Lung (tissue), 12 donors: ENCODE measurements around the gene RIC1. TPM values are rescaled to one million over a fixed set of nuclear protein-coding genes. Genes with fewer than 3 reads are reported as not detected.

ENCODE experiments used
- ATAC-seq: fragments of 200-7000 bp; cut with Tn5 transposase; one replicate; pipeline ENCODE4 v1.9.1; 2020; ENCODE audit warnings: moderate number of reproducible peaks; ENCODE audit not compliant: insufficient read depth, low FRiP score
- DNase-seq, 3 donors: peaks; one replicate each; pipeline ENCODE4 v3.0.0-alpha.2; 2013 to 2017
- H3K27ac ChIP-seq, 2 donors: one replicate each; pipeline ENCODE4 v1.5.1; 2013; ENCODE audit warnings: mild to moderate bottlenecking in 2 of 2, moderate library complexity in 2 of 2, control low read depth in 1 of 2, inconsistent platforms in 1 of 2, low read depth in 1 of 2, low read length in 1 of 2
- H3K27me3 ChIP-seq, 3 donors: one replicate each; pipeline ENCODE4 v1.5.1; 2013; ENCODE audit warnings: low read length in 2 of 3; ENCODE audit not compliant: control insufficient read depth in 3 of 3, insufficient read depth in 3 of 3
- H3K36me3 ChIP-seq, 4 donors: one replicate each; pipeline ENCODE4 v1.5.1; 2013; ENCODE audit warnings: low read length in 4 of 4, mild to moderate bottlenecking in 1 of 4, moderate library complexity in 1 of 4; ENCODE audit not compliant: control insufficient read depth in 4 of 4, insufficient read depth in 4 of 4
- H3K4me1 ChIP-seq, 5 donors: one replicate each; pipeline ENCODE4 v1.5.1; 2013; ENCODE audit warnings: low read length in 5 of 5, mild to moderate bottlenecking in 2 of 5, moderate library complexity in 1 of 5; ENCODE audit not compliant: control insufficient read depth in 5 of 5, insufficient read depth in 5 of 5
- H3K4me3 ChIP-seq: one replicate; pipeline ENCODE4 v1.5.1; 2013; ENCODE audit warnings: mild to moderate bottlenecking, control low read depth, moderate library complexity
- H3K9ac ChIP-seq, 2 donors: one replicate each; pipeline ENCODE4 v1.5.1; 2013; ENCODE audit warnings: low read length in 2 of 2, control low read depth in 1 of 2; ENCODE audit not compliant: insufficient read depth in 1 of 2
- H3K9me3 ChIP-seq, 4 donors: one replicate each; pipeline ENCODE4 v1.5.1; 2013; ENCODE audit warnings: low read length in 3 of 4, mild to moderate bottlenecking in 1 of 4, moderate library complexity in 1 of 4; ENCODE audit not compliant: control insufficient read depth in 4 of 4, insufficient read depth in 3 of 4
- whole genome bisulfite sequencing, 2 donors: extraction: QIAGEN DNeasy Blood & Tissue Kit; methylation state at CpG; one replicate each; pipeline ENCODE4 v1.1.7; 2013; 5-methylcytosine and 5-hydroxymethylcytosine counted together
- polyA plus RNA-seq, 2 donors: library from polyadenylated mRNA; stranded (reverse); fragments of 200-250 nt; gene quantifications; one replicate each; pipeline ENCODE4 v1.2.1, GENCODE V29; 2013
- total RNA-seq, 2 donors: library from RNA; depleted of rRNA in 1 of 2; stranded (reverse); fragments of >200 nt in 1 of 2; gene quantifications; one replicate each; pipeline ENCODE4 v1.2.1, GENCODE V29; 2014 to 2021
- TF ChIP-seq, protein P1 (sequence below): IDR thresholded peaks from 2 replicates; pipeline ENCODE4 v1.5.1; 2012; ENCODE audit warnings: mild to moderate bottlenecking; ENCODE audit errors: control extremely low read depth, extremely low read depth
- donor health status: control.
- donor health status: control.
- donor health status: Bipolar disorder and iron deficiency.
- donor health status: healthy.
- donor health status: DM: yes; HTN: yes; CAD: no.

RIC1 gene
- total and polyA plus RNA-seq, 4 donors: 3.5 to 46.0 (median 14.4) TPM

DNA sequence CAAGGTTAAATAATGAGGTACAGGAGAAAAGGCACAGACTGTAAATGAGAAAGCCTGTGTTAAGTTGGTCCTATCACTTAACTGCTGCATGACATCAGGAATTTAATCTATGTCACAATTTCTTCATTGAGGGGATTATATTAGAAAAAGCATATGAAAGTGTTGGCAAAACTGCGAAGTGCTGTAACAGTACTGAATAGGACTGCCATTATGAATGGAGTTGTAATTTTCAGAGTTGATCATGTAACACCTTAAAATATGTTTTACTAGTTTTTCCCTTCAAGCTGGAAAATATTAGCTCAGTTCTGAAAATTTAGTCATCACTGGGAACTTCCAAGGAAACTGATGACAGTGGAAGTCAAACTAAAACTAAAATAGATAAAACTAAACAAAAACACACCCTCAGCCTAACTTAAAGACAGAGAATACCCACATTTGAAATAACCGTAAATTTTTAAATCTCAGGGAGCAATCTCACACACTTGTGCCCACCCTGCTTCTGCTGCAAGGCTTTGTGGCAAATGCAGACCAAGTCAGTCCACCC is 158.9 kb downstream of the RIC1 start:
- no peak overlapping the region for H3K27ac ChIP-seq
- no peak overlapping the region for H3K4me3 ChIP-seq
- H3K27me3 ChIP-seq: no peaks in the 10 kb centered on the region
- peaks cover 0 to 1% (median 0%) of the 10 kb centered on the region in 4 donors for H3K9me3 ChIP-seq
- peaks cover 0 to 13% (median 8%) of the 10 kb centered on the region in 4 donors for H3K36me3 ChIP-seq
- no peak for ATAC-seq
- WGBS, 2 donors: 71 to 88% methylated on average over 2 of the region's 2 CpGs
- TF ChIP-seq, protein P1, sequence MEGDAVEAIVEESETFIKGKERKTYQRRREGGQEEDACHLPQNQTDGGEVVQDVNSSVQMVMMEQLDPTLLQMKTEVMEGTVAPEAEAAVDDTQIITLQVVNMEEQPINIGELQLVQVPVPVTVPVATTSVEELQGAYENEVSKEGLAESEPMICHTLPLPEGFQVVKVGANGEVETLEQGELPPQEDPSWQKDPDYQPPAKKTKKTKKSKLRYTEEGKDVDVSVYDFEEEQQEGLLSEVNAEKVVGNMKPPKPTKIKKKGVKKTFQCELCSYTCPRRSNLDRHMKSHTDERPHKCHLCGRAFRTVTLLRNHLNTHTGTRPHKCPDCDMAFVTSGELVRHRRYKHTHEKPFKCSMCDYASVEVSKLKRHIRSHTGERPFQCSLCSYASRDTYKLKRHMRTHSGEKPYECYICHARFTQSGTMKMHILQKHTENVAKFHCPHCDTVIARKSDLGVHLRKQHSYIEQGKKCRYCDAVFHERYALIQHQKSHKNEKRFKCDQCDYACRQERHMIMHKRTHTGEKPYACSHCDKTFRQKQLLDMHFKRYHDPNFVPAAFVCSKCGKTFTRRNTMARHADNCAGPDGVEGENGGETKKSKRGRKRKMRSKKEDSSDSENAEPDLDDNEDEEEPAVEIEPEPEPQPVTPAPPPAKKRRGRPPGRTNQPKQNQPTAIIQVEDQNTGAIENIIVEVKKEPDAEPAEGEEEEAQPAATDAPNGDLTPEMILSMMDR: no peak
- H3K9ac ChIP-seq: no peak overlapping the region
- H3K4me1 ChIP-seq: peaks cover 0 to 10% (median 0%) of the 10 kb centered on the region in 5 donors
- DNase-seq: no peak

DNA sequence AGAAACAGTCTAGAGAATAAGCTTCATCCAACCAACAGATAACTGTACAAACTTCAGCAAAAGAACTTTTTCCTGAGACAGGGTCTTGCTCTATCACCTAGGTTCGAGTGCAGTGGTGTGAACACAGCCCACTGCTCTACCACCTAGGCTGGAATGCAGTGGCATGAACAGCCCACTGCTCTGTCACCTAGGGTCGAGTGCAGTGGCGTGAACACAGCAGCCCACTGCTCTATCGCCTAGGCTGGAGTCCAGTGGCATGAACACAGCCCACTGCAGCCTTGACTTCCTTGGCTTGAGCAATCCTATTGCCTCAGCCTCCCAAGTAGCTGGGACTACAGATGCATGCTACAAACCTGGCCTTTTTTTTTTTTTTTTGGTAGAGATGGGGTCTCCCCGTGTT is 160.6 kb downstream of the RIC1 start:
- Histone ChIP-seq H3K4me1 (peaks cover 0 to 6% (median 0%) of the 10 kb centered on the region in 5 donors), H3K36me3 (peaks cover 0 to 13% (median 8%) of the 10 kb centered on the region in 4 donors), H3K27me3 (no peaks in the 10 kb centered on the region), H3K4me3 (no peak overlapping the region), H3K9ac (no peak overlapping the region), H3K9me3 (peaks cover 0 to 1% (median 0%) of the 10 kb centered on the region in 4 donors), H3K27ac (no peak overlapping the region)
- ATAC-seq (no peak), DNase-seq (no peak)
- TF ChIP-seq, protein P1: no peak
- WGBS, 2 donors: 83 to 95% methylated on average over 5 of the region's 5 CpGs

DNA sequence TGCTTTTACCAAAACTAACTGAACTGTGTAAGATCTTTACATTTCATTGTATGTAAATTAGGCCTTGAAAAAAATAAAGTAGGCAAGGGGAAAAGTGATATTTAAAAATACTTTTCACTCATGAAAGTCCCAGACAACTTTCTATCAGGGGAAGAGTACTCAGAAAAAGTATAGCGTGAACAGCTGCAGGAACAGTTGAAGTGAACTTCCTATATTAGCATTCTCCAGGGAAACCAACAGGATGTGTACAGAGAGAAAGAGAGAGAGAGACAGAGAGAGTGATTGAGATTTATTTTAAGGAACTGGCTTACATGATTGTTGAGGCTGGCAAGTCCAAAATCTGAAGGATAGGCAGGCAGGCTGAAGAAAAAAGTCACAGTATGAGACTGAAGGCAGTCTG is 162.0 kb downstream of the RIC1 start:
- H3K9me3 ChIP-seq: peaks cover 0 to 1% (median 0%) of the 10 kb centered on the region in 4 donors
- H3K27ac ChIP-seq: no peak overlapping the region
- TF ChIP-seq, protein P1: no peak
- no peak overlapping the region for H3K4me3 ChIP-seq
- ATAC-seq (no peak), DNase-seq (no peak)
- H3K9ac ChIP-seq: no peak overlapping the region
- H3K4me1 ChIP-seq: peaks cover 0 to 6% (median 0%) of the 10 kb centered on the region in 5 donors
- 50 to 57% methylated on average over 1 of the region's 1 CpG for WGBS, 2 donors
- H3K27me3 ChIP-seq: no peaks in the 10 kb centered on the region
- peaks cover 0 to 11% (median 8%) of the 10 kb centered on the region in 4 donors for H3K36me3 ChIP-seq

DNA sequence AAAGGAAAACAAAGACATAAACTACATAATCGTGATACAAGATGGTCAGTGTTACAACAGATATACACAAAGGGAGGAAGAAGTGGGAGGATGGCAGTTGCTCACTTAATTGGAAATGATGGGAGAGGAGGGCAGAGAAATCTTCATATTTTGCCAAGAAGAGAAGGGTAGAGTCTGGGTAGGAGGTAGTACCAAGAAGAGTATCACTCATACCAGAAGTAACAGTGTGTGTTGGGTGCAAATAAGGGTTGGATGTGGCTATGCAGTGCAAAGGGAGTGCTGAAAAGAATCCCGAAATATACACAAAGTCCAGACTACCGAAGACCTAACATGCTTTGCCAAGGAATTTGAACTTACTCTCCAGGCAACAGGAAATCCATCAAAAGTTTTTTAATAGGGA is 163.0 kb downstream of the RIC1 start:
- Histone ChIP-seq H3K9ac (no peak overlapping the region), H3K36me3 (peaks cover 0 to 8% (median 4%) of the 10 kb centered on the region in 4 donors), H3K9me3 (peaks cover 0 to 1% (median 0%) of the 10 kb centered on the region in 4 donors), H3K4me3 (no peak overlapping the region), H3K27me3 (no peaks in the 10 kb centered on the region), H3K4me1 (peaks cover 0 to 6% (median 0%) of the 10 kb centered on the region in 5 donors), H3K27ac (no peak overlapping the region)
- WGBS, 2 donors: 66 to 86% methylated on average over 3 of the region's 3 CpGs
- TF ChIP-seq, protein P1: no peak
- DNase-seq (no peak), ATAC-seq (no peak)
